Activated T-helper 2 cell treated with anti-CD3 and anti-CD28 coated beads, Interferon-gamma antibody, Interleukin-2, Interleukin-4, amounts not matched to agents 10 μg/mL and 5 μg/mL and 100 μg/mL, durations not matched to agents 14 hours and 24 hours and 36 hours (primary cell): ENCODE data around the gene CXCL8. TPM values are rescaled to one million over a fixed set of nuclear protein-coding genes. Genes with fewer than 3 reads are reported as not detected.
"Not testable (repeated sequence)": the region's sequence is repeated elsewhere in the genome, so short reads cannot be mapped to it uniquely, and the experiment has no call there.

Experiments used
- DNase-seq: peaks from one replicate; pipeline ENCODE4 v3.0.0; 2021; ENCODE audit warnings: low spot score
- H3K27ac Mint-ChIP-seq: one replicate; pipeline ENCODE4 v1.8.0; 2021; ENCODE audit warnings: mixed read lengths
- H3K27me3 Mint-ChIP-seq: one replicate; pipeline ENCODE4 v1.8.0; 2021; ENCODE audit warnings: low read depth, mixed read lengths
- H3K36me3 Mint-ChIP-seq: one replicate; pipeline ENCODE4 v1.8.0; 2021; ENCODE audit warnings: low read depth, mixed read lengths
- H3K4me1 Mint-ChIP-seq: one replicate; pipeline ENCODE4 v1.8.0; 2021; ENCODE audit warnings: low read depth, mixed read lengths
- H3K4me3 Mint-ChIP-seq: one replicate; pipeline ENCODE4 v1.8.0; 2021; ENCODE audit warnings: low read depth, mild to moderate bottlenecking, moderate library complexity, mixed read lengths
- H3K9me3 Mint-ChIP-seq: one replicate; pipeline ENCODE4 v1.8.0; 2021; ENCODE audit warnings: mixed read lengths
- intact Hi-C: fragments of 100-400 bp; cut with micrococcal nuclease; formaldehyde crosslinking; loops from one replicate; pipeline ENCODE4 v1.15.1; 2023
- total RNA-seq: library from RNA; stranded (reverse); gene quantifications from 2 replicates; pipeline ENCODE4 v1.2.3, GENCODE V29; 2022

The CXCL8 gene
- total RNA-seq, 1 donor from 2014 or later: 19.6 TPM

DNA sequence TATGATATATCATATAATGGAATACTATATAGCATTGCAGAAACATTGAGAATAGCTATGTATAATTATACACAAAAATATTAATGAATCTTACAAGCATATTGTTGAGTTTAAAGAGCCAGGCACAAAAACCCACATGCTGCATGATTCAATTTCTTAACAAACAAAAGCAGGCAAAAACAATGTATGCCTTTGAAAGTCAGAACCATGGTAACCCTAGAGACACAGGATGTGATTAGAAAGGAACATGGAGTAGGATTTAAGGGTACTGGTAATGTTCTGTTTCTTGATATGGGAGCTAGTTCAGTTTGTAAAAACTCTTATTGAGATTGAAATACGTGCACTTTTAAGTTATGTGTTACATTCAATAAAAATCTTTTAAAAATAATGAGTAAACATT lies 21.5 kb downstream of the CXCL8 start:
- H3K27ac Mint-ChIP-seq: no peak overlapping the region
- no peaks in the 10 kb centered on the region for H3K9me3 Mint-ChIP-seq
- H3K4me1 Mint-ChIP-seq: no peaks in the 10 kb centered on the region
- DNase-seq: no peak
- H3K27me3 Mint-ChIP-seq: peaks cover 9% of the 10 kb centered on the region
- intact Hi-C loops: no loop called here
- H3K4me3 Mint-ChIP-seq: no peak overlapping the region
- no peaks in the 10 kb centered on the region for H3K36me3 Mint-ChIP-seq

DNA sequence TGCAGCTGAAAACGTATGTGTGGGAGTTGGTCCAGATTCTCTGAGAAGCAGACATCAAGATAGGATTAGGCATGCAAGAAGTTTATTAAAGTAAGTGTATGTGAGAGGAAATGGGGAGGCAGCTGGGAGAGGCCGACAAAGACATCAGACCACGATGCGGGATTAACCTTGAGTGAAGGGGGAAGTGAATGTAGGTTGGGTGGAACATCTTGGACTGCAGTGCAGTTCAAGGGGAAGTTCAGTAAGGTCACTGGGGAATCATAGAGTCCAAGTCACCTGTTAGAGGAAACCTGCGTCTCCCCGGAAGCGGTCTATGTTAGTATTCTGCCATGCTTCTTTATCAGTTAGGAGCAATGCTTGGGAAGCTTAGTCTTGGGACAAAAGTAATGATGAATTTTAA lies 22.0 kb downstream of the CXCL8 start:
- peaks cover 9% of the 10 kb centered on the region for H3K27me3 Mint-ChIP-seq
- no peak overlapping the region for H3K4me3 Mint-ChIP-seq
- no peaks in the 10 kb centered on the region for H3K9me3 Mint-ChIP-seq
- intact Hi-C loops: no loop called here
- H3K27ac Mint-ChIP-seq: no peak overlapping the region
- no peak for DNase-seq
- no peaks in the 10 kb centered on the region for H3K36me3 Mint-ChIP-seq
- H3K4me1 Mint-ChIP-seq: no peaks in the 10 kb centered on the region

DNA sequence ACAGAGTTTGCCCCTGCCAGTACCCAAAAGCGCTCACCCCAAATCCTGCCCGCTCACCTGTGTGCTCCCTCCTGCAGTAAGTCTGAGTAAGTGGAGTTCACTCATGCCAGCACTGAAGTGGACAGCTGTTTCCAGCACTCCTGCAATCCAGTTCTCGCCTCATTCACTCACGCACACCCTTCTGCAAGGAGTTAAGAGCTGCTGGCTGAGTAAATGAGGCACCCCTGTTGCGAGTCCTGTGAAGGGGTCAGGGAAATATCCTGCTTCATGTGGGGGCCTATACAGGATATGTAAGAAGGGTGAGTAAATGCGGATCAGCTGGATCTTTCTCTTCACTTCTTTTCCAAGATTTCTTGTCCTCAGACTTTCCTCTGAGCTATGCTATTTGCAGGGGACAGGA lies 23.5 kb downstream of the CXCL8 start:
- intact Hi-C loops: no loop called here
- DNase-seq: no peak
- Mint-ChIP-seq H3K27me3 (peaks cover 9% of the 10 kb centered on the region), H3K4me1 (no peaks in the 10 kb centered on the region), H3K36me3 (no peaks in the 10 kb centered on the region), H3K9me3 (no peaks in the 10 kb centered on the region), H3K4me3 (no peak overlapping the region), H3K27ac (no peak overlapping the region)

DNA sequence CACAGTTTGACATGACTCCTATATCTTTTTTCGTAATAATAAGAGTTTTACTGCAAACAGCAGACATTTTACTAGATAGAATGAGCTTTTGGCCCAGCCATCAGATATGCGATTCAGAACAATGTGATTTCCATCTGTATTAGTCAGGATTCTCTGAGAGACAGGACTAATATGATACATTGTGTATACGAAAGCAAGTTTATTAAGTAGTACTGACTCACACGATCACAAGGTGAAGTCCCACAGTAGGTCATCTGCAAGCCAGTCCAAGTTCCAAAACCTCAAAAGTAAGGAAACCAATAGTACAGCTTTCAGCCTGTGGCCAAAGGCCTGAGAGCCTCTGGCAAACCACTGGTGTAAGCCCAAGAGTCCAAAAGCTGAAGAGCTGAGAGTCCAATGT lies 24.1 kb downstream of the CXCL8 start:
- Mint-ChIP-seq H3K4me3 (no peak overlapping the region), H3K9me3 (no peaks in the 10 kb centered on the region), H3K27ac (no peak overlapping the region), H3K4me1 (no peaks in the 10 kb centered on the region), H3K36me3 (no peaks in the 10 kb centered on the region), H3K27me3 (peaks cover 8% of the 10 kb centered on the region)
- intact Hi-C loops: no loop called here
- DNase-seq: no peak

DNA sequence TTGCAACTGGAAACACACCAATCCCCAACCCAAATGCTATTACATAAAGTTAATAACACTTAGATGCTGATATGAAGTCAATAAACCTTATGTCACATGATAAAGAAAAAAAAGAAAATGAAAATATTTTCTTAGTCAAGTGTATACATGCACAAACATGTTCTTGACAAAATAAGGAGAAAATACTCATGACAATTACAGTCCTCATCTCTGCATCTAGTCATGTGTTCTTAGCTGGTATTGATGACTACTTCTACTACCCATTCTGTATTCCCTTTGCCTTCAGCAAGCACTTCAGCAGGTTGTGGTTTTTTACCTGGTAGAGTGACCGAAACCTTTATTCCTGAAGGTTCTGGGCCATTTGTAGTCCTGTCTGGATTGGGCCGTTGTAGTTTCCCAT lies 24.9 kb downstream of the CXCL8 start:
- Mint-ChIP-seq H3K4me3 (no peak overlapping the region), H3K9me3 (no peaks in the 10 kb centered on the region), H3K27ac (no peak overlapping the region), H3K36me3 (no peaks in the 10 kb centered on the region), H3K27me3 (peaks cover 3% of the 10 kb centered on the region), H3K4me1 (no peaks in the 10 kb centered on the region)
- intact Hi-C loops: no loop called here
- DNase-seq: no peak

DNA sequence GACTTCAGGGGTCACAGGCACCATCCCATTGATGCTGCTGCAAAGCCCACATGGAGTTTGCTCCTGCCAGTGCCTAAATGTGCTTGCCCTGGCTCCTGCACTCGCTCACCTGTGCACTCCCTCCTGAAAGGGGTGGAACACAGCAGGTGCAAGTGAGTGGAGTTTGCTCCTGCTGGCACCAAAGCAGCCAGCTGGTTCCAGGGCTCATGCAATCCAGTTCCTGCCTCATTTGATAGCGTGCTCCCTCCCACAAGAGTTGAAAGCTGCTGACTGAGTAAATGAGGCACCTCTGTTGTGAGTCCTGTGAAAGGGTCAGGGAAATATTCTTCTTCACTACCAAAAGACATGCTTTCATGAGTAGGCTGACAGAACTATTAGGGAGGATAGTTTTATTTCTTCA lies 30.5 kb downstream of the CXCL8 start:
- H3K27me3 Mint-ChIP-seq: peaks cover 2% of the 10 kb centered on the region

DNA sequence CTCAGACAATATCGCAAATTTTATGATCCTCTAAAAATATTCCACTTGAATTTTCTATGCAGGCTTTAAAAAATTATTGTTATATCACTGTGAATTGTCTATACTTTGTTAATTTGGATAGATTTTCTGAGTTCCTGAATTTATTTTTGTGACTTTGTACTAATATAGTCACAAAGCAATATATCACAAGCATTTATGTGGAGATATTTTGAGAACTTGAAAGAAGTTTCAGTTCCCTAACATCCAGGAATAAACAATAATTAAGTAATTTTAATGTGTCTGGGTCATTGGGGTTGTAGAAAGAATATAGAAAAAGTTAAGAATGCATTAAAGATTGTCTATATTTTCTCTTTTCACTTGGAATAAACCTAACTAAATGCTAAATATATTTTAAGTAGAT lies 32.0 kb downstream of the CXCL8 start:
- DNase-seq: no peak
- no peaks in the 10 kb centered on the region for H3K36me3 Mint-ChIP-seq
- no peak overlapping the region for H3K4me3 Mint-ChIP-seq
- no peaks in the 10 kb centered on the region for H3K4me1 Mint-ChIP-seq
- peaks cover 2% of the 10 kb centered on the region for H3K27me3 Mint-ChIP-seq
- no peak overlapping the region for H3K27ac Mint-ChIP-seq
- intact Hi-C loops: no loop called here
- H3K9me3 Mint-ChIP-seq: no peaks in the 10 kb centered on the region

More for the DNA sequence above, 30.5 kb downstream of the CXCL8 start:
- Mint-ChIP-seq H3K36me3 (no peaks in the 10 kb centered on the region), H3K4me1 (no peaks in the 10 kb centered on the region), H3K4me3 (no peak overlapping the region), H3K27ac (no peak overlapping the region), H3K9me3 (no peaks in the 10 kb centered on the region)
- DNase-seq: no peak
- intact Hi-C loops: no loop called here

DNA sequence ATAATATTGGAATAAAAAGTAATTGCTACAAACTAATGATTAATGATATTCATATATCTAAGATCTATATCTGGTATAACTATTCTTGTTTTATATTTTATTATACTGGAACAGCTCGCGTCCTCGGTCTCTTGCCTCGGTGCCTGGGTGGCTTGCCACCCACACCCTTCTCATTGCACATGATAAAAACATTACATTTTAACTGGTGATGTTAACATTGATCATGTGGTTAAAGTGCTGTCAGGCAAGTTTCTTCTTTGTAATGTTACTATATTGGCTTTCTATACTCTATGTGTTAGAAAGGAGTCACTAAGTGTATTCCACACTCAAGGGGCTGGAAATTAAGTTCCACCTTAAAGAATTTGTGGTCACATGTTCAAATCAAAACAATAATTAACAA lies 34.0 kb downstream of the CXCL8 start:
- H3K9me3 Mint-ChIP-seq, H3K27me3 Mint-ChIP-seq, H3K4me1 Mint-ChIP-seq, DNase-seq, H3K36me3 Mint-ChIP-seq, intact Hi-C loops, H3K4me3 Mint-ChIP-seq, H3K27ac Mint-ChIP-seq: not testable (repeated sequence)

DNA sequence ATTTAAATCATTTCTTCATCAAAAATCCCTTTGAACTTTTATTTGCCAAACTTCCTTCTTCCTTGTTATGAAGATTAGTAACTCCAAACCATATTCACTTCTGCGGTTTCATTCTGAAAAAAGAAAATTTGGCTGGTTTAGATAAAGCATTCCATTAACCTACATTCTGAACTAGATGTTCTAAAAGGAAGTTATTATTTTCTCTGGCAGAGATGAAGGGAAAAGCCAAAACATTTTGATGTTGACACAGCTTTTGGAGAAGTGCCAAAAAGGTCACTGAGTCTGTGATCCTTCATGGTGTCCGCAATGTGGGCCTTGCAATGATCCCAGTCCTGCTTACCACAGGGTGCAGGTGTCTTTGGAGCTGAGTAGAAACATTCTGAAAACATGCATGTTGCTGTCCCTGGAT lies 36.0 kb downstream of the CXCL8 start:
- Mint-ChIP-seq H3K36me3 (no peaks in the 10 kb centered on the region), H3K4me1 (no peaks in the 10 kb centered on the region), H3K27me3 (peaks cover under 1% of the 10 kb centered on the region), H3K9me3 (no peaks in the 10 kb centered on the region), H3K4me3 (no peak overlapping the region), H3K27ac (no peak overlapping the region)
- intact Hi-C loops: no loop called here
- DNase-seq: no peak

DNA sequence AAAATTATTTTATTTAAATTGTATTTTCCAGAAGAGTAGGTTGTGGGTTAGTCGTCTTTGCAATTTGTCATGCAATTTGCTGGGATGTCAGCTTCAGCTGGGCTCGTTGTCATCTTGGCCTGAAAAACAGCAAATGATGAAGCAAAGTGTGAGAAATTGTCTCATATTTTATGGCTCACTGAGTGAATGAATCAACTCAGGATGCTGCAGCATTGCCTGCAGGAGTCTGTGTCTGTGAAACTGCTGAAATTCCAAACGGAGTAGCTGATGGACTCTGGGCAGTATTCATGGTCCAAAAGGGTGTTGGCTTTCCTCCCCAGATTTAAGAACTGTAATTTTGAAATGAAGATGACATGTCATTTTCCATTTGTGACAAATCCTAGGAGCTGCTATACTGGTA lies 37.2 kb downstream of the CXCL8 start:
- H3K4me1 Mint-ChIP-seq: no peaks in the 10 kb centered on the region
- no peaks in the 10 kb centered on the region for H3K36me3 Mint-ChIP-seq
- no peaks in the 10 kb centered on the region for H3K9me3 Mint-ChIP-seq
- DNase-seq: no peak
- H3K27me3 Mint-ChIP-seq: no peaks in the 10 kb centered on the region
- no peak overlapping the region for H3K4me3 Mint-ChIP-seq
- intact Hi-C loops: no loop called here
- no peak overlapping the region for H3K27ac Mint-ChIP-seq

DNA sequence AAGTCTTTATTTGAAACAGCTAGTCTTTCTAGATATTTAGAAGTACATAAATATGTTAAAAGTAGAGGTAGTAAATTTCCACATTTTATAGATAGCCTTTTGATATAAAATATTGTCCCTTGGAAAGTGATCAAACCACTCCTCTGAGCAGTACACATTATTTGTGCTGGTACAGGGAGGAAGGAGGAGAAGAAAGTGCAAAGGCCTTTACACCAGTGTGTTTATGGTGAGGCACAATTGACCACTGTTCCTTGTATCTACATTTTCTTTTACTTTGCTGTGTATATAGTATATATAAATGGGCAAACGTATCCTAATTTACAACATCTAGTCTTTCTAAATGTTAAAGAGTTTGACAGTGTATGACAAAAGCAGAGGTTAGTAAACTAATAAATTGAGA lies 39.9 kb downstream of the CXCL8 start:
- H3K4me3 Mint-ChIP-seq: no peak overlapping the region
- H3K27me3 Mint-ChIP-seq: no peaks in the 10 kb centered on the region
- H3K27ac Mint-ChIP-seq: no peak overlapping the region
- no peaks in the 10 kb centered on the region for H3K4me1 Mint-ChIP-seq
- H3K36me3 Mint-ChIP-seq: no peaks in the 10 kb centered on the region
- H3K9me3 Mint-ChIP-seq: no peaks in the 10 kb centered on the region
- DNase-seq: no peak
- intact Hi-C loops: no loop called here

DNA sequence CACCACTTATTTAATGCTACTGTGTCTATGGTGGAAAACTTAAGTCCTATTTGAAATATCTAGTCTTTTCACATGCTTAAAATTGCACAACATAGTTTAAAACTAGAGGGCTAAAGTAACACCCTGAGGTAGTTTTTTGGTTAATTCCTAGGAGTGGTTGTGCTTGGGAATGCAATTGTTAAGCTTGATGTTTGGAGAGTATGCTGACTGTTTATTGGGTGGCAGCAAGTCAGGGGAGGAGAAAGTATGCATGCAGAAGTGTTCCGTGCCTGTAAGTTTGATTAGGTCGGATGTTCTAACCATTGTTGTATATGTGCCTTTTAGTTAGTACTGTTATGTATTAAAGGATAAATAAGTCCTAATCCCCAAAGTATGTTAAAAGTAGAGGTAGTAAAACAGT lies 40.5 kb downstream of the CXCL8 start:
- DNase-seq: no peak
- no peak overlapping the region for H3K27ac Mint-ChIP-seq
- no peaks in the 10 kb centered on the region for H3K27me3 Mint-ChIP-seq
- no peaks in the 10 kb centered on the region for H3K36me3 Mint-ChIP-seq
- H3K4me3 Mint-ChIP-seq: no peak overlapping the region
- H3K9me3 Mint-ChIP-seq: no peaks in the 10 kb centered on the region
- H3K4me1 Mint-ChIP-seq: no peaks in the 10 kb centered on the region
- intact Hi-C loops: no loop called here

DNA sequence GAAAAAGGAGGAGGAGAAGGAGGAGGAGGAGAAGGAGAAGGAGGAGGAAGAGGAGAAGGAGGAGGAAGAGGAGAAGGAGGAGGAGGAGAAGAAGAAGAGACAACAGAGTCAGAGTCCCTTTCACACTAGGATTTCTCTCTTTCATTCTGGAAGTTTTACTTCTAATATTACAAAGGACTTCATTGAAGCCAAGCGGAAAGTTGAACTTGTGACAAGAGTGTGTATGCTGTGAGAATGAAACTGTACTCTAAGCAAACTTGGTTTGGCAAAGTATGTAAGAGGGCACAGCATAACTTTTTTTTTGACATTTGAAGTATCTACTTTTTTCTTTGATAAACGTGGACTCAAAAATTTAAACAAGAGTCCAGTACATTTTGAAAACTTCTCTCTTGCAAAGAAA lies 48.0 kb downstream of the CXCL8 start:
- no peak for DNase-seq
- H3K4me1 Mint-ChIP-seq: no peaks in the 10 kb centered on the region
- H3K27me3 Mint-ChIP-seq: peaks cover 2% of the 10 kb centered on the region
- intact Hi-C loops: no loop called here
- H3K36me3 Mint-ChIP-seq: no peaks in the 10 kb centered on the region
- H3K9me3 Mint-ChIP-seq: no peaks in the 10 kb centered on the region
- no peak overlapping the region for H3K27ac Mint-ChIP-seq
- H3K4me3 Mint-ChIP-seq: no peak overlapping the region
